Dedifferentiated amniotic fluid mesenchymal stem cell (primary cell): ENCODE data around the gene SLC35A2.
A peak's percentile ranks its signal among the peaks of the same experiment; 100 is the strongest.

ENCODE experiments used
- DNase-seq: peaks from one replicate; pipeline ENCODE4 v3.0.0-alpha.2; 2016; ENCODE audit errors: extremely low spot score

SLC35A2 gene

DNA sequence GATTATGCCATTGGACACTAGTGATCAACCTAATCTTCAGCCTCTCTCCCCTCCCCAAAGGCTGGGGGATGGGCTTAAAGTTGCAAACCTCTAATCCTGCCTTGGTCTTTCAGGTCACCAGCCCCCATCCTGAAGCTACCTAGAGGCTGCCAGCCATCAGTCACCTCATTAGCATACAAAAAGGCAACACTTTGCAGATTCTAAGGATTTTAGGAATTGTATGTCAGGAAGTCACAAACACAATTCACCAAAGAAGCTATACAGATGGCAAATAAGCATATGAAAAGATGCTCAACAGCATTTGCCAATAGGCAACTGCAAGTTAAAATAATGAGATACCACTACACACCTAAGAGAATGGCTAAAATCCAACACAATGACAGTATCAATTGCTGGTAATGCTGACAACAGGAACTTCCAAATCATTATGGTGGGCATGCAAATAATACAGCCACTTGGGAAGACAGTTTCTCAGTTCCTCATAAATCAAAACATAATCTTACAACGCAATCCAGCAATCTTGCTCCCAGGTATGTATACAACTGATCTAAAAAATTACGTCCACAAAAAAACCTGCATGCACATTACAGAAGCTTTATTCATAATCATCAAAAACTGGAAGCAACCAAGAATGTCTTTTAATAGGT, 16.4 kb upstream of the SLC35A2 start:
- DNase-seq, result no peak

DNA sequence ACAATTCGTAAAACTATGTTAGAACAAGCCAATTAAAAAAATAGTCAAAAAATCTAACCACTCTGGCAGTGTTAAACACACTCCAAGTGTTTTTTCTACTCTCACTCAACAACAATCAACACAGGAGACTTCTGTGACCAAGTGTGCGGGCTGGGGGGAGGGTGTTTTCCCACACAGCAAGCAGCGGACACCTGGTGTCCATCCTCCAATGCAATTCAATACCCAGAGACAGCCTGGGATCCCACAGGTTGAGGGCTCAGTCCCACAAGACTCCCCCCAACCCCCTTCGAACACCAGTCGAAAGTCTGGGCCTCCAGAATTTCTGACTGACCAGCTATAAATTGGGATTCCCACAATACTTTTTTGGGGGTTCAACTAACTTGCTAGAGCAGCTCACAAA, 15.7 kb upstream of the SLC35A2 start:
- DNase-seq, result no peak

DNA sequence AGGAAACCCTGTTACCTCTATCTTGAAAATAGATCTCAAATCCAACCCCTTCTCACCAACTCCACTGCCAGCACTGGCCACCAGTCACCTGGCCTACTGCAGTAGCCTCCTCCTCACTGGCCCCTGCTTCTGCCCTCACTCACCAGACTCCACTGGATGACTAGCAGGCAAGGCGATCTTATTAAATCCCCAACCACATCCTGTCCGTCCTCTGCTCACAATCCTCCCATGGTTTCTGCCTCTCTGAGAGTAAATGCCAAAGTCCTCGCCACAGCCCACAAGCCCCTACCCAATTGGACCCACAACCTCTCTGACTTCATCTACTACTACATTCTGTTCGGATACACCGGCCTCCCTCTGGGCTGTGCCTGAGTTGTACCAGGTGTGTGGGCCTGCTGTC, 12.8 kb upstream of the SLC35A2 start:
- DNase-seq, result no peak

DNA sequence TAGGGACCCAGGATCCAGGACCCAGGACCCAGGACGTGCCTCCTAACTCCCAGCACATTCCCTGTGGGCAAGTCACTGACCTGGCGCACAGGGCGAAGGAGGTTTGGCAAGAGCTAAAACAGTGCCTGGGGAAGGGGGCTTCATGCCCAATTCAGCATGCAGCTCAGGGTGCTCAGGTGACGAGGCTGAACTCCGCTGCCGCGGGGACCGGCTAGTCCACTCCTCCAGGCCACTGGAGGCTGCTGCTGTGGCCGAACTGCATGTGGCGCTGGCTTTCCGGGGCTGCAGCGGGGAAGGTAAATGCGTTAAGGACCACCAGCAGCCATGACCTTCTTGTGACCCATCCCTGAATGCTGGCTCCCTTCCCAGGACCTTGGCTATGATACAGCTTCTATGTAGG, 12.3 kb upstream of the SLC35A2 start:
- DNase-seq, result no peak

DNA sequence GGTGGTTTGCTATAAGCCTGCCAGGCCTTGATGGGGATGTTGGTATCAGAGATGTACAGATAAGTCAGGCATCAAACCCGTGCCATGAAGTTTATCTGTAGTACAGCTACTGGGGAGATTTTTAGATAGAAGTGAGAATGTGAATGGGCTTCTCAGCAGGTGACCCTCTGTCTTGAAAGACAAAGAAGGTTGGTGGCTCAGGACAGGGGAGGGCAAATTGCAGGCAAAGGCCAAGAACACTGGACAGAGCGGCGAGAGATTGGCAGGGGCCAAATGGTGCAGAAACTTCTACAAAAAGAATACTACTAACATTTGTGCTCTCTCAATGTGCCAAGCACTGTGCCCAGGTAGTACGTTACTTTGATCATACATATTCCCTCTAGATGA, 9.3 kb upstream of the SLC35A2 start:
- no peak for DNase-seq

DNA sequence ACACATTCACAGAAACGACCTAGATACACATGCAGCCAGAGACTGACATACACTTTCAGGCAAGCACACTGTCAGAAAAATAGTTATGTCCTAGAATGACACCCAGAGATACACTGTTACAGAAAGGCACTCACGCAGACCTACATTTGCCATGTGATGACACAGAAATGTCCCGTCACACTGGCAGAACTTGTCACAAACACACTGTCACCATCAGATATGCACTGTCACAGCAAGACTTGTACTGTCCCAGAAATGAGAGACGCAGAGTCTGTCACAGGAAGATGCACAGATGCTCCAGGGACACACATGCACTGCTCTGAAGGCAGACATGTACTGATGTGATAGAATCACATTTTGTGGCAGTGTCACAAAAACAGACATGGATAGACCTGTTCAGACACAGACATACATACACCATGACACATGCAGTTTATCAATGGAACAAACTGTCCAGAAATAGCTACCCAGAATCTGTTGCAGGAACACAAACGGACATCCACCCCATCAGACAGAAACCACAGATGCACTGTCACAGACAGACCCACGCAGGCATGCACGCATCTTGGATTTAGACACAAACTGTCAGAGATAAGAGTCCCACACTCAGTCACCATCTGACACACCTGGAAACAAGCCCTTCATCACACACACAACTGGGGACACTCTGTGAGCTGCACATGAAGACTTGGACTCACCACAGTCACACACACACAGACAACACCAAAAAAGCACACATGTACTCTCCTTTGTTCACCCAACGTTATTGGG, 8.7 kb upstream of the SLC35A2 start:
- no peak for DNase-seq

DNA sequence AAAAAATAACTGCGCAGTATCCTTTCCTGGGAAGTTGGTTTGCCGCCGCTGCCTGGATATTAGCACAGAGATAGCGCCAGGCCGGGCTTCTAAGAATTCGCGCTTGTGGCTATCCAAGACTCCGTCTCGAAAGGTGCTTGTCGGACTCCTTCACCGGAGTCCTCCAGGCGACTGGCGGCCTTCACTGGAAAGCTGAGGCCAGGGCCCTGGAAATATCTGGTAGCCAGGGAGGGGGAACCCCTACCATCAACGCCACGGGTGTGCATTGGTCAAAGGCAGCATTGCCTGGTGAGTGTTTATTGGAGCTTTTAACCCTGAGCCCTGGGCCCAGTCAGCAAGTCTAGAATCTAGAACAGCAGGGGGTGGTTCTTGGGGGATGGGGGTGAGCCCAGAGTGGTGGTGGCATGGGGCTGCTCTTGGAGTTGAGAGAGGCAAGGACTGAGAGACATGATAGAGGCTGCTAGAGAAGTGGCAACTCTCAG, 8.0 kb upstream of the SLC35A2 start:
- DNase-seq, result no peak

DNA sequence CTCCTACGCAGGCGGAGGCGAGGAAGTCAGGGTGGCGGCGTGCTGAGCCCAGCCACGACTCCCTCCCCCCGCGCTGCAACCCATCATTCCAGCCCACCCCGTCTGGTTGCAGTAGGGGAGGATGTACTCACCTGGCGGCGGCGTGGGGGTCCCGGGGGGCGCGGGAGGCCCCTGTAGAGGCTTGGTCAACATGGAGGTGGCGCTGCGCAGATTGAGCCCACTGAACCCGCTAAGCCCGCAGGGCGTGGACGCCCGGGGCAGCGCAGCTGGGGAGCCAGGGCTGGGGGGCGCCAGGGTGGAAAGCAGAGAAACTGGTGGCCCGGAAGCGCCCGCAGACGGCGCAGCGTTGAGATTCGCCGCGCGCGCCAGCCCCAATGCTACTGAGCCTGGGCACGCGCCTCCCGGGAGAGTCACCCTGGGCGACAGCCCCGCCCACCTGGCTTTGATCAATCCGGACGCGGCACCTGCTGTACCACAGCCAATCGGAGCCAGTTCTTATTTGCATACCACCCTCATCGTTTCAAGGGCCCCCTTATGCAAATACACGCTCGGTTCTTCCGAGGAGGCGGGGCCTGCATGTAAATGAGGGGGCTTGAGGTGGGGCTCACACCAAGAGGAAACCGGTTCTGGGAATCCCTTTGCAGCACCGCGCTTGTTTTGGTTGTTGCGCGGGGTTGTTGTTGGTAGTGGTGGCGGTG, 7.3 kb upstream of the SLC35A2 start, which contains the start of gene PIM2:
Gene PIM2 (minus strand): TSS at position 382 of the 698 bp plus-strand sequence. CDS start 190 bp downstream, at position 192.
- no peak for DNase-seq

DNA sequence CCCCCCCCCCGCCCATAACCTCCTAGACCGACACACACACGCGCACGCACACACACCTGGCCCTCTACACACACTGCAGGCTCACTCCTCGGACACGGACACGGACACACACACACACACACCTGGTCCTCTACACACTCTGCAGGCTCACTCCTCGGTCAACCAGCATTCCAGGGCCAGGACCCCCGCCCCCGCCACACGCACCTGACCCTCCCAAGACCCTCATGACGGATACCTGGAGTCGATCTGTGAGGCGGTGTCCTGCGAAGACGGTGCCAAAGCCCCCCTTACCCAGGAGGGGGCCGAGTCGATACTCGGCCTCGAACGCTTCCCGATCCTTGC, 6.8 kb upstream of the SLC35A2 start:
- no peak for DNase-seq

DNA sequence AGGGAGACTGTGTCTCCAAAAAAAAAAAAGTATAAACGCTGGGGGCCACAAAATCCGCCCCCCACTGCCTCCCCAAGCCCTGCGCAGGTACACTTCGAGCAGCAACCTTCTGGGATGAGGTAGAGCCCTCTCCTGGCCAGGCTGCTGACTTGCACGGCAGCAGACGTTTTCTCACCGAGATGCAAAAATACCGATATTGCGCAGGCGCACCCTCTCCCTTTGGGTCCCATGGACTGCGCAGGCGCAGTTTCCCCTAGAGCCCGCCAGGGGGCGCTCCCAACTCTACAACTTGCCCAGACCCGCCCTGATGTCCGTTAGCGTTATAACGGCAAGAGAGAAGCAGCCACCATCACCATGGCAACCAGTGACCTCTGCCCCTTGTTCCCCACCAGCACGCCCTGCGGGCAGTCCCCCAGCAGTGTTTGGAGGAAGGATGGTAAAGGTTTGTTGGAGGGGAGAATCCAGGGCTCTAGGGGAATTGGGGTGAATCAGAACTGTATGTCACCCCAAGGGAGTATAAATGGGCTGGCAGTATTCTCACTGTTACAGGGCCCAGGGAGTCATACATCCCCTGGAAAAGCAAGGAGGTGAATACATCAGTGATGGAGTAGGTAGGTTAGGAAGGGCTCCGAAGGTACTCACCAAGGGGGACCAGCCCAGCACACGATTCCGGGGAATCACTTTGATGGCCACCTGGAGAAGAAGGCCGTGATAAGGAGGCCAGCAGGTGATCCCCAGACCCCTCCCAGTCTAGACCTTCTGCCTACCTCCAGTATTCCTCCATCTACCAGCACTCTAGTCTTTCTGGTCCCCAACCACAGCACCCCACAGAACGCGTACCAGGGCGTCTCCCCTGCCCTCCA, 5.9 kb upstream of the SLC35A2 start:
- DNase-seq, result peak; percentile 83

DNA sequence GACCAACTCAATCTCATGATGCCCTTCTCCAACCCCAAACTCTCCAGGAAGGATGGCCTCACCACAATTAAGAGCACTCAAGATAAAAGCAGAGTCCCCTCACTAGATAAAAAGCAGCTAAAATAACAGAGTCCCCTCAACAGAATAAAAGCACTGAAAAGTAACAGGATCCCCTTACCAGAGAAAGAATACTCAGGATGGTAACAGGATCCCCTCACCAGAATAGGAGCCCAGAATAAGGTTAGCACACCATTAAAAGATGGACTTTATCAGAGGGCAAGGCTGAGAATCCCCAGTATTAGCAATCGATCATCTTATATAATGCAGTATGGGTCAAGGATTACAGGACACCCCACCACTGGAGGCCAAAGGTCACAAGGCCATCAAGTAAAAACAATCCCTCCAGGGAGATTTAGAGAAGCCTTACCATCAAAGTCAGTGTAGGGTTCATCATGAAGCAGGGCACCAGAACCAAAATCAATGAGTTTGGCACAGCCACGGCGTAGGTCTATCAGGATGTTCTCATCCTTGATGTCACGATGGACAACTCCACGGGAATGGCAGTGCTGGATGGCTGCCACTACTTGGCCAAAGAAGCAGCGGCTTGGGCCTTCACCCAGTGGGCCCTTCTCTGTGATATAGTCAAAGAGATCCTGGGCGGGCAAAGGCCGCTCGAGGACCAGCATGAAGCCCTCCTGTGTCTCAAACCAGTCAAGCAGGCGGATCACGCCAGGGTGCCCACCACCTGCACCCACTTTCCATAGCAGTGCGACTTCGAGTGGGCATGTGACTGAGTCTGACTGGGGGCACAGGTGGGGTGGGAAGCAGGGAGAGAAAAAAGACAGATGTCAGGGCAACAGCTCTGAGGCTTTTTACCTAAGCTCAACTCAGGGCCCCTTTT, 3.4 kb upstream of the SLC35A2 start:
- no peak for DNase-seq

DNA sequence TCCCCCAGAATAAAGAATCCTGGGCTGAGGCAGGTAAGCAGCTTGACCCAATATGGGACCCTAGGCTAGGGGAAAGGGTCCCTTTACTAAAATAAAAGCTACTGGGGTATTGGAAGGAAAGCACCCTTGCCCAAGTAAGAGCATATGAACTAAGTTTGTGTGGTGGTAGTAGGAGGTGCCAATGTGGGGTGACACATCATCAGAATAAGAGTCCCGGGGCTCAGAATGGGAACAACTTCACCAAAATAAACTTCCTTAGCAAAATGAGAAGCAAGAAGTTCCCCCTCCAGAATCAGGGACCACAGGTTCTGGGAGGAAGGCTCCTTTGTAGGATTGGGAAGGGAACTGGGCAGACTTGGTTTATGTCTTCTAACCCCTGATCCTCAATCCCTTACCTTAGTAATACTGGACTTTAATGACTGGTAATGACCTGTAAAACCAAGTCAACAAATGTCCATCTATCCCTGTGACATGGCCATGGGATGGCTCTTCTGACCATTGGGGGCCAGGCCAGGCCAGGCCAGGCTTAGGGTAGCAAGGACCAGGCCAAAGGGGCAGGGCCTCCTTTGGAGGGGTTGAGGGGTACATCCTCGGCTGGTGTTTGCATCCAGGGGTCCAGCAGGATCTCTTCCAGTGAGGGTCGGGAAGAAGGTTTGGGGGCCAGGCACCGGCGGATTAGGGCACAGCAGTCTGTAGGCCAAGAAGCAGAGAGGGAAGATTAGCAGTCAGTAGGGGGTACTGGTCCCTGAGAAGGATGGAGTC, 2.3 kb upstream of the SLC35A2 start:
- no peak for DNase-seq

DNA sequence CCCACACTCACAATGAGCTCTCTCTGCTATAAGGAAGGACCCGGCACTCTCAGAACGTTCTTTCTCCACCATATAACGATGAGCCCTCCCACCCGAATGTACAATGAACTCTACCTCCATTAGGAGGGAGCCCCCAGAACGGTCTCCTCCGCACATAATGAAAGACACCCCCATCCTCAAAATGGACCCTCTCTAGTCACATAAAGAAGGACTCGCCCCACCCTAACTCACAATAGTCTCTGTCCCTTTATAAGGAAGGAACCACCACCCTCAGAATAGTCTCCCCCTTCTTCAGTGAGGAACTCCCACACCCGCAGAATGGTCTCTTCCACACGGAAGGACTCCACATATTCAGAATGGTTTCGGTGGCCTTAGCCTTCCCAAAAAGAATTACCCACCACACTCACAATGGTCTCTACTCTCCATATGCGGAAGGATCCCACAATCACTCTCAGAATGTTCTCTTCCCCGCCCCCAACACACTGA, 477 bp downstream of the SLC35A2 start:
- DNase-seq, result no peak

DNA sequence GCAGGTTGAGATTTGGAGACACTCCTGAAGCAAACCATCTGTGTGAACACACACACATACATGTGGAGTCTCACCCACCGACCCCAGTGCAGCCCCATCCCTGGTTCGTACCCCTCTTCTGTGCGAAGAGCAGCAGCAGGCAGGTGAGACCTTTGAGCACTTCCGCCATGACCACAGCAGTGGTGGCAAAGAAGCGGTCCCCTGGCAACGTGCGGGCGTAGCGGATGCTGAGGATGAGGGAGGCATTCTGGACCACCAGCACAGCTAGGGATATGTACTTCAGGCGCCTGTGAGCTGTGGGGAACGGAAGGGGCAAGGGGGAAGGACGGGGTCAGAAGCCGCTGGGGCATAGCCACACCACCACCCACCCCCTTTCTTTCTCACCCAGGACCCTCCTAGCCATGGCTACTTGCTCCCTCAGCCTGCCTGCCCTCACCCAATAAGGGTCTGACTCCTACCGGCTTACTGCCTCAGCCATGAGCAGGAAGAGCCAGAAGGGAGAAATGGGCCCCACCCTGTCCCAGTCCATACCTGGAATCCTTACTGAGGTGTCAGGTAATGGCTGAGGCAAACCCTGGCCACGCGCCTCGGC, 1.6 kb downstream of the SLC35A2 start:
- no peak for DNase-seq

DNA sequence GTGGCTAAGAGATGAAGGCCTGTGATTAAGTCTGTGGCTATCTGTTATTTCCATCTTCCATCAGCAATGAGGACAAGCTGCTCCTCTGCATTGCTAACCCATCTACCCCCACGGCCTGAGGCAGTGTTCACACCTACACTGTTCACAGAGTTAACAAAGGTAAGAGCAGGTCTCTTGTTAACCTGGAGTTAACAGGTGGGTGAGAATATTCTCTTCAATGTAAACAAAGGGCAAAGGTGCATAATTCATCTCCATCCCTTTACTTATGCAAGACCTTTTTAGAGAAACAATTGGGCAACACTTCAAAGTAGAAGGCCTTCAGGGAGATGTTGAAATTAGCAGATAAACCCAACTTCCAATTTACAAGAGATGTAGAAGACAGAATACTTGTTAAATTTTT, 2.8 kb downstream of the SLC35A2 start:
- no peak for DNase-seq

DNA sequence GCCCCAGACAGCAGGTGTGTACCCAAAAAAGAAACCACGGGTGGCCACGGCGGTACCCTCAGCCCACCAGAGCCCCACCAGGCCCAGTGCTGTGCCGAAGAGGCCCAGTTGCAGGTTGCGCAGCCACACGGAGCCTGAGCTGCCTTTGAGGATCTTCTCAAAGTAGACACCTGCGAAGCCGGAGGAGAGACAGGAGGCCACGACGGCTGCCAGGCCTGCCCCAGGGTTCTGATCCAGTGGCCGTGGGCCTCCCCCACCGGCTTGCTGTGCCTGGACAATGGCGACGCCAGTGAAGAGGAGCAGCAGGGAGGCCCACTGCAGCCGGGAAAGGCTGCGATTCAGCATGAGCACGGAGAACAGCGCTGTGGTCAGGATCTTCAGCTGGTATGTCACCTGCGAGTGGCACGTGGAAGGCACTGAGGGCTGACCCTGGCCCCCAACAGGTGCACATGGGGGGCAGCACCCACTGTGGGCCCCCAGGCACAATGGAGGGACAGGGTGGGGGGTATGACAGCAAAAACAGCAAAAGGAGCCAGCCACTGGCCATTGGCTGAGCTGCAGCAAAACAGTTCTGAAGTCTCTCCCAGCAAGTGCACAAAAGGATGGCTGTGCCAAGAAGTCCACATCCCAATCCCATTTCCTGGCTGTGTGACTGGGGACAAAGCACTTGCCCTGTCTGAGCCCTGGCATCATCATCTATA, 6.2 kb downstream of the SLC35A2 start:
- no peak for DNase-seq

DNA sequence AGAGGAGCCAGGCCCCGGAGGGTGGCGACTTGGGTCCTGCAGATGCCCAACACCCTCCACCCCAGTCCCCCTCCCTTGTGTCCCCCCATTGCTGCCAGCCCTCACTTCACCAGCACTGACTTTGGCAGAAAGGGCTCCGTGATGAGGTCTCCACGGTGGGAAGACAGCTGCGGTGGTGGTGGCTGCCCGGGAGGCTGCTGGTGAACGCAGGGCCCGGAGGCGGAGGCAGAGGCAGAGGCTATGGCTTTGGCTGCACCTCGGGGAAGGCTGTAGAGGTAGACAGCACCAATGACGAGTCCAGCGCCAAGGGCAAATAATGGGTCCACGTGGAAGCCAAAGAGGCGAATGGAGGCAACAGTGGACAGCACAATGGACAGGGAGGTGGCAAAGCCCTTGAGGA, 6.8 kb downstream of the SLC35A2 start:
- no peak for DNase-seq

DNA sequence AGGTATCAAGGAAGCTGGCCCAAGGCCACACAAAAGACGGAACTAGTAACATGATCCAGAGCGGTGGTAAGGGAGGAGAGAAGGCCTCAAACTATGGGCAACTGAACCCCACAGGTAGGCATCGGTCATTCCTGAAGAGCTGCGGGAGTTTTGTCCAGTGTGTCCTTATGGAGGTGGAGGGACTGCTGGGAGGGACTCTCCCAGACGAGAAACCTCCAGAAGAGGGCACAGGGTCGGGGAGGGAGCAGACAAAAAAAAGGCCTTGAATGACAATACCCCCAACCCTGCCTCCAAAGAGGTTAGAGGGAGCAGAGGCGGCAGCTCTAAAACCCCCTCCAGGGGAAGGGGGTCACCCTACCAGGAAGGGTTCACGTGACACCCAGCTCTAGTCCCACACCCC, 7.3 kb downstream of the SLC35A2 start:
- DNase-seq, result no peak

DNA sequence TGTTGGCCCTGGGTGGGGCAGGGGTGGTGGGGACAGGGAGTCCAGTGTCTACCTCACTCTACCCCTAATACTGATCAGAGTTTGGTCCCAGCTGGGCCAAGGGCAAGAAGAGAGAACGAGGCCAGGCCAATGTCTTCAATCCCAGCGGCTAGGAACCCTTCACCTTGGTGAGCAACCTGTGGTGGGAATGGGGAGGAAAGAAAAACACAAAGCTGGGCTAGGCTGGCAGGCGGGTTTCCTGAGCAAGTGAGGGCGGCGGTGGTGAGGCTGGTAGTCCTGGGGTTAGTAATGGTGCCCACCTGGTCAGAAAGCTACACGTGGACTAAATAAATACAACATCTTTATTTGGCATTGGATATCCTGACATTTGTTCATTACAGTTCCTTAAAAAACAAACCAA, 8.2 kb downstream of the SLC35A2 start:
- DNase-seq, result no peak
